MCF 10A (cell line): ENCODE results near the gene SCN1A. TPM values are rescaled to one million over a fixed set of nuclear protein-coding genes. Genes with fewer than 3 reads are reported as not detected.

Experiments used
- BruUV-seq: library from RNA; stranded (reverse); fragments of 400-500 nt; replicated peaks from 2 replicates; lab custom pipeline; 2021; lab: Mats Ljungman, UMichigan
- CTCF ChIA-PET: fragments of 300-600 bp; sonication (Branson Sonifier 250); formaldehyde crosslinking; extraction: SDS; loops from one replicate; lab custom pipeline; 2021; ENCODE audit warnings: antibody characterized with exemption, inconsistent platforms; lab: Yijun Ruan, JAX
- POLR2A ChIA-PET: fragments of 300-600, 350-650 bp; sonication (Branson Sonifier 250); formaldehyde crosslinking; extraction: SDS; loops from one replicate; lab custom pipeline; 2020; ENCODE audit warnings: antibody characterized with exemption, inconsistent platforms; lab: Yijun Ruan, JAX
- DNase-seq: peaks from one replicate; pipeline ENCODE4 v3.0.0-alpha.2; 2018; ENCODE audit not compliant: unreplicated experiment
- H3K27ac Mint-ChIP-seq: one replicate; pipeline ENCODE4 v1.8.0; 2022; ENCODE audit warnings: mild to moderate bottlenecking, low read depth, mixed read lengths; ENCODE audit not compliant: unreplicated experiment
- H3K27me3 Mint-ChIP-seq: one replicate; pipeline ENCODE4 v1.8.0; 2022; ENCODE audit warnings: mixed read lengths; ENCODE audit not compliant: insufficient read depth, unreplicated experiment
- H3K36me3 Mint-ChIP-seq: one replicate; pipeline ENCODE4 v1.8.0; 2022; ENCODE audit warnings: mild to moderate bottlenecking, moderate library complexity, mixed read lengths; ENCODE audit not compliant: insufficient read depth, unreplicated experiment
- H3K4me1 Mint-ChIP-seq: one replicate; pipeline ENCODE4 v1.8.0; 2022; ENCODE audit warnings: mixed read lengths; ENCODE audit not compliant: insufficient read depth, unreplicated experiment
- H3K4me3 Mint-ChIP-seq: one replicate; pipeline ENCODE4 v1.8.0; 2022; ENCODE audit warnings: mild to moderate bottlenecking, moderate library complexity, mixed read lengths; ENCODE audit not compliant: unreplicated experiment
- H3K9me3 Mint-ChIP-seq: one replicate; pipeline ENCODE4 v1.8.0; 2022; ENCODE audit warnings: mixed read lengths; ENCODE audit not compliant: unreplicated experiment
- intact Hi-C: fragments of 100-400 bp; cut with micrococcal nuclease; formaldehyde crosslinking; loops from 2 replicates; pipeline ENCODE4 v1.14.1; 2022
- total RNA-seq: library from RNA; stranded (reverse); gene quantifications from 2 replicates; pipeline ENCODE4 v1.2.3, GENCODE V29; 2022
- TF ChIP-seq, protein P1 (sequence below): fragments of 200-600 bp; IDR thresholded peaks from one replicate; pipeline ENCODE4 v1.8.0; 2022; ENCODE audit warnings: antibody characterized with exemption, mild to moderate bottlenecking; ENCODE audit not compliant: unreplicated experiment

Gene SCN1A
- total RNA-seq, 1 experiment from 2014 or later, result not detected

DNA sequence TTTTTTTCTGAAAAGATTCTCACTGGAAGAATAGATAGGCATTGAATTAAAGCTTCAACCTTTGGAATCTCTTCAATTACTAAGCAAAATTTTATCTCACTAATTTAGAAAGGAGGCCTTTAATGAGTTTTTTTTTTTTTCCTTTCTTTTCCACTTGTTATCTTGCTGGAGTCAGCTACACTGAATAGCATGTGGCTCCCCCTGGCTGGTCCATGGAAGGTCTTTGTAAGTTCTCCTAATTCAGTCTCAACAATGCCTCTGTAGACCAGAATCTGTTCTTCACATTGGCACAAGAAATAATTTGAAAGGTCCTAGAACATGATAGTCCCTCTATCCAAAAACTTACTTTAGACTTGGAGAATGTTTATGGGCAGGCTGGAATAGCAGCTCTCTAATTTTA lies 24.2 kb upstream of the SCN1A start:
- TF ChIP-seq, protein P1, sequence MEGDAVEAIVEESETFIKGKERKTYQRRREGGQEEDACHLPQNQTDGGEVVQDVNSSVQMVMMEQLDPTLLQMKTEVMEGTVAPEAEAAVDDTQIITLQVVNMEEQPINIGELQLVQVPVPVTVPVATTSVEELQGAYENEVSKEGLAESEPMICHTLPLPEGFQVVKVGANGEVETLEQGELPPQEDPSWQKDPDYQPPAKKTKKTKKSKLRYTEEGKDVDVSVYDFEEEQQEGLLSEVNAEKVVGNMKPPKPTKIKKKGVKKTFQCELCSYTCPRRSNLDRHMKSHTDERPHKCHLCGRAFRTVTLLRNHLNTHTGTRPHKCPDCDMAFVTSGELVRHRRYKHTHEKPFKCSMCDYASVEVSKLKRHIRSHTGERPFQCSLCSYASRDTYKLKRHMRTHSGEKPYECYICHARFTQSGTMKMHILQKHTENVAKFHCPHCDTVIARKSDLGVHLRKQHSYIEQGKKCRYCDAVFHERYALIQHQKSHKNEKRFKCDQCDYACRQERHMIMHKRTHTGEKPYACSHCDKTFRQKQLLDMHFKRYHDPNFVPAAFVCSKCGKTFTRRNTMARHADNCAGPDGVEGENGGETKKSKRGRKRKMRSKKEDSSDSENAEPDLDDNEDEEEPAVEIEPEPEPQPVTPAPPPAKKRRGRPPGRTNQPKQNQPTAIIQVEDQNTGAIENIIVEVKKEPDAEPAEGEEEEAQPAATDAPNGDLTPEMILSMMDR, result no peak
- Mint-ChIP-seq H3K36me3 (no peaks in the 10 kb centered on the region), H3K9me3 (no peaks in the 10 kb centered on the region), H3K4me3 (no peak overlapping the region), H3K4me1 (no peaks in the 10 kb centered on the region), H3K27me3 (peaks cover 41% of the 10 kb centered on the region), H3K27ac (no peak overlapping the region)
- ChIA-PET POLR2A (no interaction called here), CTCF (interaction anchor here (0.9 kb wide), 1 partner anchor 22 kb away, joined by 6 read pairs; no protein-coding TSS in a partner anchor)
- DNase-seq, result no peak
- no TSS peak for BruUV-seq
- intact Hi-C loops, result no loop called here

DNA sequence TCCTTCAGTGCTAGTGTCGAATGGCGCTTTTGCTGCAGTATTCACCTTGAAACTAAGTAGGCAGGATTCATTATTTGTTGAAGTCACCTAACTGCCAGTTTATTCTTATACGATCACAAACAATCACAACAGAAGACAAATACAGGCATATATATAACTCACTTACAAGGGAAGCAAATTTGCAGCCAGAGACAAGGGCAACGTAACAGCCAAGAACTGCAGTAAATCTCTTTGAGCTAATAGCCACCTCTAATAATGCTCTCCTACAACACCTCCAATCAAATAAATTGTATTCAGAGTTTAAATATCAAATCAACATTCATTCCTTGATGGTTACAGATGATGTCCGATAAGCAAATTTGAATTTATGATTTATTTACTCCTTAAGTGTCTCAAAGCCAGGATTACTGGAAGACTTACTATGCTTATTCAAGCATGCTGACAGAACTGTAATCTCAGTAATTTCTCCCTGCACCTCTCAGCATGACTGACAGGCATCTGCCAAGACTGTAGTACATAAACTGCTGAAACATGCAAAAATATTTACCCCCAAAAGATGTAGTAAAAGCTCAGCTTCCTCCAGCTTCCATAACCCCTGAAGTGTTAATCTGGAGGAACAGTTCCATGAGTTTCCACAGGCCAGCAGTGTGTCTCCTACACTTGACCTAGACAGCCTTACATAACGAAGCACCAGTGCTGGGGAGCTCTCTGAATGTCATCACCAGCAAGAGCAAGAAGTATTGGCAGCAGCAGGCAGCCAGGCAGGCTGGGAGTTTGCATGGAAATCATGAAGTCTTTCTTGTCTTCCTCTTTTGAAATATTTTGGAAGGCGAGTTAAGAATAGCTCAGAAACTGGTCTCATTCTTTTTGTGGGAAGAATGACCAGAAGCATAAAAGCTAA lies 20.9 kb upstream of the SCN1A start:
- intact Hi-C loops, result no loop called here
- CTCF ChIA-PET, result no interaction called here
- H3K27ac Mint-ChIP-seq, result no peak overlapping the region
- TF ChIP-seq, protein P1, result no peak
- DNase-seq, result no peak
- H3K4me1 Mint-ChIP-seq, result no peaks in the 10 kb centered on the region
- H3K36me3 Mint-ChIP-seq, result no peaks in the 10 kb centered on the region
- no TSS peak for BruUV-seq
- H3K4me3 Mint-ChIP-seq, result no peak overlapping the region
- no peaks in the 10 kb centered on the region for H3K9me3 Mint-ChIP-seq
- POLR2A ChIA-PET, result no interaction called here
- peaks cover 20% of the 10 kb centered on the region for H3K27me3 Mint-ChIP-seq

DNA sequence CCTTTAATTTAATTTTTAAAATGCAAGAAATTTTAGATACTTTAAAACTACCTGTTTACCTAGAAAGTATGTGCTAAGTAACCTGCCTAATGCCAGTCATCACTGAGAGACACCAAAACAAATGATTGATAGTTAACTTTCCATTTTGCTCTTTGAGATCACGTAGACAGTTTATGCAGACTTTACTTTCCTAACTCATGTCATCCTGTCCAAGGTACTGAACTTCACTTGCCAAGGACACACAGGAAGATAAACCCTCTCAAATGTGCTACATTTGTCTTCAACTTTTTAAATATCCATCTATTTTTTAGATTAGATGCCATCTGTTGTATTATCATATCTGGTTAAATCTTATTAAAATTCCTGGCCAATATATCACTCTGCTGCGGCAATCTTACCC lies 20.1 kb upstream of the SCN1A start:
- no peaks in the 10 kb centered on the region for H3K9me3 Mint-ChIP-seq
- no peak overlapping the region for H3K4me3 Mint-ChIP-seq
- no peak overlapping the region for H3K27ac Mint-ChIP-seq
- H3K36me3 Mint-ChIP-seq, result no peaks in the 10 kb centered on the region
- ChIA-PET CTCF (no interaction called here), POLR2A (no interaction called here)
- TF ChIP-seq, protein P1, result no peak
- no peaks in the 10 kb centered on the region for H3K4me1 Mint-ChIP-seq
- no peak for DNase-seq
- no TSS peak for BruUV-seq
- intact Hi-C loops, result no loop called here
- H3K27me3 Mint-ChIP-seq, result peaks cover 12% of the 10 kb centered on the region

DNA sequence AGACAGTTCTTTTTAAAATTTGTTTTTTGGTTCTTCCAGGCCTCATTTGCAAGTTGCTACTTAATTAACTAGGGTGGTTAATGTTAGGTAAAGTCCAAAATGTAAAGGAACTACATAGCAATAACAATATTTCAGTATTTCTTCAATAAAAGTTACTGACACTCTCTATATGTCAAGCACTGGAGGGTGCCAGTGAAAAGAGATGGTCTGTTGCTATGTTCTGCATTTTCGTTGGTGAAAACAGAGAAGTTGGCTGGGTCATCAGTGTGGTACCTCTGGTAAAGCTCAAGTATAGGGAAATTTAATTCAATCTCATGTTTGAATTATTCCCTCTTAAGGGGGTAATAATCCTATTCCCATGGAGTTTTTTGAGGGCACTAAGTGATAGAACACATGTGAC lies 16.3 kb upstream of the SCN1A start:
- Mint-ChIP-seq H3K4me3 (no peak overlapping the region), H3K9me3 (no peaks in the 10 kb centered on the region), H3K4me1 (no peaks in the 10 kb centered on the region), H3K27ac (no peak overlapping the region), H3K36me3 (no peaks in the 10 kb centered on the region), H3K27me3 (no peaks in the 10 kb centered on the region)
- ChIA-PET POLR2A (no interaction called here), CTCF (interaction anchor here (0.8 kb wide), 1 partner anchor 34 kb away, joined by 3 read pairs; no protein-coding TSS in a partner anchor)
- no TSS peak for BruUV-seq
- no peak for DNase-seq
- intact Hi-C loops, result no loop called here
- TF ChIP-seq, protein P1, result no peak
